Liver (tissue), 10 donors: ENCODE data around the gene CCSAP. TPM values are rescaled to one million over a fixed set of nuclear protein-coding genes. Genes with fewer than 3 reads are reported as not detected.

Experiments
- DNase-seq: peaks from one replicate; pipeline ENCODE4 v3.0.0-alpha.2; 2017; ENCODE audit warnings: low spot score
- H3K27ac ChIP-seq, 2 donors: one replicate each; pipeline ENCODE4 v1.7.0; 2013; ENCODE audit warnings: inconsistent platforms in 2 of 2, low read length in 2 of 2, control low read depth in 1 of 2, low read depth in 1 of 2, mild to moderate bottlenecking in 1 of 2
- H3K27me3 ChIP-seq, 4 donors: one replicate each; pipeline versions ENCODE4 v1.6.1 to v1.7.0; 2013; ENCODE audit warnings: low read length in 3 of 4, inconsistent platforms in 1 of 4, mild to moderate bottlenecking in 1 of 4, moderate library complexity in 1 of 4; ENCODE audit not compliant: control insufficient read depth in 4 of 4, insufficient read depth in 4 of 4
- H3K36me3 ChIP-seq, 4 donors: one replicate each; pipeline versions ENCODE4 v1.6.1 to v1.7.0; 2013; ENCODE audit warnings: low read length in 3 of 4, mild to moderate bottlenecking in 3 of 4, low read depth in 1 of 4, moderate library complexity in 1 of 4; ENCODE audit not compliant: control insufficient read depth in 4 of 4, insufficient read depth in 3 of 4
- H3K4me1 ChIP-seq, 4 donors: one replicate each; pipeline versions ENCODE4 v1.6.1 to v1.7.0; 2013; ENCODE audit warnings: low read length in 3 of 4, mild to moderate bottlenecking in 3 of 4, moderate library complexity in 1 of 4; ENCODE audit not compliant: control insufficient read depth in 4 of 4, insufficient read depth in 4 of 4
- H3K4me3 ChIP-seq, 3 donors: one replicate each; pipeline versions ENCODE4 v1.6.1 to v1.7.0; 2013; ENCODE audit warnings: low read length in 3 of 3, control low read depth in 1 of 3, low read depth in 1 of 3, mild to moderate bottlenecking in 1 of 3
- H3K9ac ChIP-seq, 2 donors: one replicate each; pipeline ENCODE4 v1.7.0; 2013; ENCODE audit warnings: low read length in 2 of 2, mild to moderate bottlenecking in 2 of 2, moderate library complexity in 2 of 2, control low read depth in 1 of 2, low read depth in 1 of 2
- H3K9me3 ChIP-seq, 4 donors: one replicate each; pipeline versions ENCODE4 v1.6.1 to v1.7.0; 2013; ENCODE audit warnings: low read length in 3 of 4; ENCODE audit not compliant: control insufficient read depth in 4 of 4
- EGR1 ChIP-seq, 2 donors: IDR thresholded peaks; 2 replicates each; pipeline ENCODE4 v1.6.1; 2016 to 2018; ENCODE audit warnings: antibody characterized with exemption in 2 of 2, low read depth in 2 of 2
- GABPA ChIP-seq, 2 donors: IDR thresholded peaks in 1 of 2; conservative IDR thresholded peaks in 1 of 2; 2 replicates each; pipeline ENCODE4 v1.6.1; 2016; ENCODE audit warnings: antibody characterized with exemption in 2 of 2, mild to moderate bottlenecking in 1 of 2, moderate library complexity in 1 of 2
- HNF4A ChIP-seq, 2 donors: conservative IDR thresholded peaks; 2 replicates each; pipeline ENCODE4 v1.6.1; 2016; ENCODE audit warnings: antibody characterized with exemption in 2 of 2, mild to moderate bottlenecking in 2 of 2
- JUND ChIP-seq, 2 donors: IDR thresholded peaks; 2 replicates each; pipeline ENCODE4 v1.6.1; 2016; ENCODE audit warnings: antibody characterized with exemption in 2 of 2
- RAD21 ChIP-seq, 2 donors: IDR thresholded peaks; 2 replicates each; pipeline ENCODE4 v1.6.1; 2016; ENCODE audit warnings: antibody characterized with exemption in 2 of 2, mild to moderate bottlenecking in 2 of 2
- RXRA ChIP-seq, 2 donors: IDR thresholded peaks; 2 replicates each; pipeline ENCODE4 v1.6.1; 2017 to 2018; ENCODE audit warnings: antibody characterized with exemption in 2 of 2, mild to moderate bottlenecking in 1 of 2
- WGBS: extraction: QIAGEN DNeasy Blood & Tissue Kit; methylation state at CpG from one replicate; pipeline ENCODE4 v1.1.7; 2013; 5-methylcytosine and 5-hydroxymethylcytosine counted together
- polyA plus RNA-seq, 2 donors: library from polyadenylated mRNA; stranded (reverse) in 1 of 2; unstranded in 1 of 2; fragments of 200-250 nt in 1 of 2; fragments of >200 nt in 1 of 2; fragmentation: Nextera tagmentation in 1 of 2; extraction: Ambion mirVana in 1 of 2; gene quantifications; one replicate each; pipeline versions ENCODE4 v1.2.1 to v1.2.3, GENCODE V29; 2013 to 2015
- small RNA-seq: library from RNA; depleted of rRNA; stranded (forward); fragments of <200 nt; gene quantifications from one replicate; pipeline ENCODE3, GENCODE V24; 2014
- total RNA-seq, 2 donors: library from RNA; depleted of rRNA; stranded (reverse); fragments of >200 nt; gene quantifications; one replicate each; pipeline ENCODE4 v1.2.3, GENCODE V29; 2014
- TF ChIP-seq, protein P1 (sequence below): IDR thresholded peaks from 2 replicates; pipeline ENCODE4 v1.6.1; 2016; ENCODE audit warnings: antibody characterized with exemption
- donor health status: healthy.
- donor health status: healthy.
- donor health status: healthy.
- donor health status: healthy.
- donor health status: healthy.

CCSAP gene
- total and polyA plus RNA-seq, 4 donors: 0.77 to 4.6 (median 1.7) TPM

DNA sequence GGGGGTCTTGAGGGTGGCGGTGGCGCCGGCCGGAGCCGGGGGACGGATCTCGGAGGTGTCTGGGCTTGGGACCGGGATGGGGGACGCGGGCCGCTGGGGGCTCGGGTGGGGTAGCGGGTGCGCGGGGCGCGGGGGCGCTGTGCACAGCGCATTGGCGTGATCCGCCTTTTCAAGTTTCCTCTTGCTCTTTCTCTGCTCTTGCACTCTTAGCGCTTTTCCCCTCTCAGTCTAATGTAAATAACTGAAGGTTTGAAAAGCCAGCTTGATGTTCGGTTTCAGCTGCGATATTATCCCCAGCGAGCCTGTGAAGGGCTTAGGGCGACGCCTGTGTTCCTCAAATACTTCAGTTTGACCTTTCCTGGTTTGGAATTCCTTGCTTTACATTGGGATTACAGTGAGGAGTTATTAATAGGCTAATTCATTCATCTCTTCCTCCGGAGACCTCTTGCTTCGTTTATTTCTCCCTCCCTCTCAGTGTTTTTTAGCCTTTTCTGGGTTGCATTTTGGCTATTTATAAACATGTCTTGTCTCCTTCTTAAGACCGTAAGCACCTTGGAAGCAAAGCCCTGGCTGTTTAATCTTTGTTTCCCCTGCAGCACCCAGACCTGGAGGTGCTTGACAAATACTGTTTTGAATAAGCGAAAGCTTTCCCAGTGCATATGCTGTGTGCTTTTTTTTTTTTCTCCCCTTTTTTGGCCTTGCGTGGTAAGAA, 71.2 kb downstream of the CCSAP start:
- under 1% methylated on average over 32 of the region's 32 CpGs for WGBS
- TF ChIP-seq RAD21 (IDR thresholded peaks at IDR 0.05): no peak
- TF ChIP-seq, protein P1, sequence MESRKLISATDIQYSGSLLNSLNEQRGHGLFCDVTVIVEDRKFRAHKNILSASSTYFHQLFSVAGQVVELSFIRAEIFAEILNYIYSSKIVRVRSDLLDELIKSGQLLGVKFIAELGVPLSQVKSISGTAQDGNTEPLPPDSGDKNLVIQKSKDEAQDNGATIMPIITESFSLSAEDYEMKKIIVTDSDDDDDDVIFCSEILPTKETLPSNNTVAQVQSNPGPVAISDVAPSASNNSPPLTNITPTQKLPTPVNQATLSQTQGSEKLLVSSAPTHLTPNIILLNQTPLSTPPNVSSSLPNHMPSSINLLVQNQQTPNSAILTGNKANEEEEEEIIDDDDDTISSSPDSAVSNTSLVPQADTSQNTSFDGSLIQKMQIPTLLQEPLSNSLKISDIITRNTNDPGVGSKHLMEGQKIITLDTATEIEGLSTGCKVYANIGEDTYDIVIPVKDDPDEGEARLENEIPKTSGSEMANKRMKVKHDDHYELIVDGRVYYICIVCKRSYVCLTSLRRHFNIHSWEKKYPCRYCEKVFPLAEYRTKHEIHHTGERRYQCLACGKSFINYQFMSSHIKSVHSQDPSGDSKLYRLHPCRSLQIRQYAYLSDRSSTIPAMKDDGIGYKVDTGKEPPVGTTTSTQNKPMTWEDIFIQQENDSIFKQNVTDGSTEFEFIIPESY: no peak
- TF ChIP-seq RXRA (IDR thresholded peaks at IDR 0.05): peak in 1 of 2 donors; percentile 8
- TF ChIP-seq GABPA (IDR thresholded peaks at IDR 0.05 in 1 of 2, conservative IDR thresholded peaks at IDR 0.05 in 1 of 2): no peak
- peak in 1 of 2 donors; percentile 22 for TF ChIP-seq HNF4A (conservative IDR thresholded peaks at IDR 0.05)
- TF ChIP-seq JUND (IDR thresholded peaks at IDR 0.05): no peak
- no peak for TF ChIP-seq EGR1 (IDR thresholded peaks at IDR 0.05; ENCODE audit: low read depth in 2 of 2)
- Histone ChIP-seq H3K9ac (peak overlapping the region; percentile 82 to 94), H3K4me1 (peaks cover 10 to 53% (median 38%) of the 10 kb centered on the region in 4 donors), H3K27ac (peak overlapping the region; percentile 61 to 96), H3K27me3 (no peaks in the 10 kb centered on the region), H3K36me3 (no peaks in the 10 kb centered on the region), H3K4me3 (peak overlapping the region; percentile 79 to 95 (median 86)), H3K9me3 (no peaks in the 10 kb centered on the region)
- DNase-seq: no peak

Small RNA genes within 50 kb of the gene (small RNA-seq; reads per million reads assigned to genes)
- not detected for gene RNU6-180P

Other genes starting within 250 kb of the CCSAP start
- gene RAB4A, start 71.9 kb downstream of the CCSAP start, total RNA-seq: 10 to 100 TPM; 16.5 to 26.4 TPM
- gene RAB4A, start 71.9 kb downstream of the CCSAP start, polyA plus RNA-seq: 10 to 100 TPM; 32.6 to 51.9 TPM
- gene ACTA1, start 91.0 kb upstream of the CCSAP start, total RNA-seq: under 1 TPM; 0.08 to 0.33 TPM
- gene ACTA1, start 91.0 kb upstream of the CCSAP start, polyA plus RNA-seq: under 1 TPM in 1 of 2 donors, not detected in 1; 0.06 TPM
- 10 to 100 TPM; 13.8 to 22.7 TPM for gene NUP133, start 165.3 kb upstream of the CCSAP start, total RNA-seq
- 1 to 10 TPM; 5.7 to 7.0 TPM for gene NUP133, start 165.3 kb upstream of the CCSAP start, polyA plus RNA-seq
- gene ABCB10, start 215.7 kb upstream of the CCSAP start, total RNA-seq: 100 to 1,000 TPM in 1 of 2 donors, 10 to 100 TPM in 1; 15.2 to 190 TPM
- gene ABCB10, start 215.7 kb upstream of the CCSAP start, polyA plus RNA-seq: 1 to 10 TPM; 6.2 to 7.8 TPM